Gastroesophageal sphincter (tissue), 4 donors: ENCODE measurements around the gene ABCC1. TPM values are rescaled to one million over a fixed set of nuclear protein-coding genes. Genes with fewer than 3 reads are reported as not detected.

Experiments
- ATAC-seq: fragments of 150-250 bp; one replicate; pipeline ENCODE4 v1.9.1; 2016; ENCODE audit warnings: mild to moderate bottlenecking, moderate library complexity
- H3K27ac ChIP-seq, 4 donors: fragments of 200-600 bp; sonication (generic) in 3 of 4; 1 replicate in 3 of 4; 2 replicates in 1 of 4; pipeline ENCODE4 v1.5.1; 2016 to 2019
- H3K27me3 ChIP-seq: fragments of 200-600 bp; sonication (generic); one replicate; pipeline ENCODE4 v1.5.1; 2019
- H3K36me3 ChIP-seq, 2 donors: fragments of 200-600 bp; sonication (generic); one replicate each; pipeline ENCODE4 v1.5.1; 2019; ENCODE audit warnings: control low read depth in 1 of 2
- H3K4me1 ChIP-seq, 3 donors: fragments of 200-600 bp; sonication (generic); 1 replicate in 2 of 3; 2 replicates in 1 of 3; pipeline ENCODE4 v1.5.1; 2016 to 2019; ENCODE audit warnings: control low read depth in 2 of 3
- H3K4me3 ChIP-seq, 2 donors: fragments of 200-600 bp; sonication (generic); one replicate each; pipeline ENCODE4 v1.5.1; 2019; ENCODE audit warnings: mild to moderate bottlenecking in 1 of 2, moderate library complexity in 1 of 2
- H3K9me3 ChIP-seq, 3 donors: fragments of 200-600 bp; sonication (generic); one replicate each; pipeline ENCODE4 v1.5.1; 2017 to 2019; ENCODE audit warnings: control low read depth in 2 of 3
- CTCF ChIP-seq, 4 experiments: fragments of 200-600 bp in 2 of 4; fragments of 450-650 bp in 2 of 4; sonication (generic) in 1 of 4; IDR thresholded peaks; one replicate each; pipeline ENCODE4 v1.5.1; 2017 to 2019; ENCODE audit warnings: antibody characterized with exemption in 4 of 4, mild to moderate bottlenecking in 2 of 4, moderate library complexity in 2 of 4
- EP300 ChIP-seq: sonication (generic); formaldehyde crosslinking; IDR thresholded peaks from one replicate; pipeline ENCODE4 v1.6.1; 2017; ENCODE audit warnings: antibody characterized with exemption, mild to moderate bottlenecking
- POLR2A ChIP-seq, 2 donors: fragments of 450-650 bp; IDR thresholded peaks; one replicate each; pipeline ENCODE4 v1.6.1; 2017; ENCODE audit warnings: antibody characterized with exemption in 2 of 2, mild to moderate bottlenecking in 2 of 2, moderate library complexity in 1 of 2
- POLR2AphosphoS5 ChIP-seq: sonication (generic); formaldehyde crosslinking; IDR thresholded peaks from one replicate; pipeline ENCODE4 v1.6.1; 2017; ENCODE audit warnings: antibody characterized with exemption
- WGBS, 2 donors: methylation state at CpG; one replicate each; pipeline ENCODE4 v1.1.5; 2018; ENCODE audit warnings: low coverage in 1 of 2; 5-methylcytosine and 5-hydroxymethylcytosine counted together
- total RNA-seq, 4 donors: library from RNA; depleted of rRNA; stranded (reverse); fragments of >200 nt; gene quantifications; one replicate each; pipeline ENCODE4 v1.1.0, GENCODE V29; 2016

ABCC1 gene
- total RNA-seq, 4 donors from 2014 or later: 50.8 to 122 (median 63.1) TPM

DNA sequence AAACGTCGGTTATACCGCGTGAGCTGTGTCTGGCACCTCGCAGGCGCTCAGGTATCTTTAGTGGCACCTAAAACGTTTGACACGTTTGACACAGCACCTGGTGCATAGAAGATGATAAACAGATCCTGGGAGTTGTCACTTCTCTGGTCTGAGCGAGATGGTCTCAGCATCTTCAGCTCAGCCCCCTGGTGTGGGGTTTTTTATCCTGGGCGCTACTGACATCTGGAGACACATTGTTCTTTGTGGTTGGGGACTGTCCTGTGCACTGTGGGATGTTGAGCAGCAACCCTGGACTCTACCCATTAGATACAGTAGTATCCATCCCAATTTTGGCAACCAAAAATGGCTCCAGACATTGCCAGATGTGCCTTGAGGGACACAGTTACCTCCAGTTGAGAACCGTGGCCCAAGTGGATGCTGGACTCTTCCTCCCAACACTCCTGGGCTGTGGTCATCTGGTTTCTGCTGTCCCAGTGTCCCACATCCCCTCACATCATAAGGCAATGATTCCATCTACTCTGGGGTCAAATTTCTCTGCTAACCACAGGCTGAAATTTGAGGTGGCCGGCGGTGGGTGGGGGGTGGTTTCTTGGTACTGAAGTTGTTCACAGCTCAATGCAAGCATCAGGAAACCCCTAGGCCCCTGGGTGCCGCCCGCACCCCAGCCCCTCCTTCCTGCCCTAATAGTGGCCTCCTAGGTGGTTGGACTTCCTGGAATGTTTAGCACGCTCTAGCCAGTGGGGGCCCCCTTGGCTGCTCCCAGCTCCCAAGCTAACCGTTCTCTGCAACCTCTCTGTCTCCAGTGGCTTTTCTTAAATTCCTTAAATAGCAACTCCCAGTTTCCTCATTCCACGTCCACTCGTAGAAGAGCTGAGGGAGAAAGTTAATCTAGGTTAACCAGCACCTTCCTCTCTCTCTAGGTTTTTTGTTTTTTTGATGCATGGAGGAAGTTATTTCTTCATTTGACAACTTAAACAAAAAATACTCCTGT is 124.8 kb downstream of the ABCC1 start:
- no peaks in the 10 kb centered on the region for H3K9me3 ChIP-seq
- H3K27ac ChIP-seq: peak overlapping the region; percentile 61 to 93 (median 86)
- no peak overlapping the region for H3K4me3 ChIP-seq
- peak; percentile 19 for TF ChIP-seq POLR2AphosphoS5
- no peak for TF ChIP-seq EP300
- 19 to 69% methylated on average over 8 to 12 of the region's 19 CpGs for WGBS, 2 donors
- H3K27me3 ChIP-seq: no peaks in the 10 kb centered on the region
- peak; percentile 69 for ATAC-seq
- peaks cover 0 to 69% of the 10 kb centered on the region in 2 donors for H3K36me3 ChIP-seq
- peaks cover 0 to 95% (median 33%) of the 10 kb centered on the region in 3 donors for H3K4me1 ChIP-seq

- TF ChIP-seq POLR2A (IDR thresholded peaks at IDR 0.05) (no peak), CTCF (IDR thresholded peaks at IDR 0.05) (no peak)
These were observed 126.3 kb downstream of the ABCC1 start for GRCh38 chr16:16075488-16076422.

DNA sequence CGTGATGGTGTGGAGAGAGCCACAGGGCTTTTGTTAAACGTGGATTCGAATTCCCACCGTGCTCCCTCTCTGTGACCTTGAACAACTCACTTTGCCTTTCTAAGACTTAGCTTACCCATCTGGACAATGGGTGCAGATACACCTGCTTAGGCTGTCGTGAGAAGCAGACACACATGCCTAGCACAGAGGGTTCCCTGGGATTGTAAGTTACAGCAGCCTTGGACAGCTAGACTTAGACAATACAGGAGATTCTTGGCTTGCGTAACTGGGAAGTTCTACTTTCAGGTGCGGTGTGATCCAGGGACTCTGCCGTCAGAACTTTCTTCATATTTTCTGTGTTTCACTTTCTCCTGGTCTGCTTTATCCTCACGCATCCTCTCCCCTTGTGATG is 127.0 kb downstream of the ABCC1 start:
- H3K4me1 ChIP-seq: peaks cover 0 to 96% (median 34%) of the 10 kb centered on the region in 3 donors
- 81 to 90% methylated on average over 2 to 9 of the region's 9 CpGs for WGBS, 2 donors
- no peaks in the 10 kb centered on the region for H3K27me3 ChIP-seq
- H3K4me3 ChIP-seq: no peak overlapping the region
- TF ChIP-seq CTCF (IDR thresholded peaks at IDR 0.05) (no peak), EP300 (no peak), POLR2A (IDR thresholded peaks at IDR 0.05) (no peak), POLR2AphosphoS5 (no peak)
- H3K36me3 ChIP-seq: peaks cover 0 to 78% of the 10 kb centered on the region in 2 donors
- no peak for ATAC-seq
- H3K27ac ChIP-seq: peak overlapping the region; percentile 61 to 93 (median 86)
- H3K9me3 ChIP-seq: no peaks in the 10 kb centered on the region

More at GRCh38 chr16:16075488-16076422, 126.3 kb downstream of the ABCC1 start:
- Histone ChIP-seq H3K4me3 (no peak overlapping the region), H3K4me1 (peaks cover 0 to 96% (median 37%) of the 10 kb centered on the region in 3 donors), H3K27ac (peak overlapping the region; percentile 61 to 93 (median 86)), H3K36me3 (peaks cover 0 to 73% of the 10 kb centered on the region in 2 donors), H3K9me3 (no peaks in the 10 kb centered on the region), H3K27me3 (no peaks in the 10 kb centered on the region)
- peak; percentile 37 for ATAC-seq
- 78% methylated on average over 15 of the region's 31 CpGs; no CpG with 5 or more reads in 1 of the 2 donors for WGBS, 2 donors

DNA sequence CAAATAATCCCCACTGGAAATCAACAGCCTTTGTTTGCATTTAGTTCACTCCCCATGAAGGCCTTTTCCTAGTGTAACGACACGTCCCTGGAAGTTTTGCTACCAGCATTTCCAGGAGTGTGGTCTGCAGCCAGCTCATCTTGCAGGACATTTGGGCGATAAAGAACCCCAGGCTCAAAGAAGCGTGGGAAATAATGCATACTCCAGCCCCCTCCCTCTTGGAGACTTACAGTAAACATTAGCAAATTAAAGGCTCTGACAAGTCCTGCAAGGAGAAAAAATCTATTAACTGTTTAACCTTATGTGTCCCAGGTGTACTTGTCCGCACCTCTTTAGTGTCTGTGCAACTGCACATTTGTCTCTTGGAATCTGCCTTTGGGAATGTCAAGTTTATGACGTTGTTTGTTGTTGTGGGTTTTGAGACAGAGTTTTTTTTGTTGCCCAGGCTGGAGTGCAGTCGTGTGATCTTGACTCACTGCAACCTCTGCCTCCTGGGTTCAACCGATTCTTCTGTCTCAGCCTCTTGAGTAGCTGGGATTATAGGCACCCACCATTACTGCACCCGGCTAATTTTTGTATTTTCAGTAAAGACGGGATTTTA is 131.1 kb downstream of the ABCC1 start:
- WGBS, 2 donors: 59 to 78% methylated on average over 6 to 8 of the region's 10 CpGs
- peaks cover 0 to 71% (median 17%) of the 10 kb centered on the region in 3 donors for H3K4me1 ChIP-seq
- ATAC-seq: no peak

More for the DNA sequence above, 131.1 kb downstream of the ABCC1 start:
- H3K27ac ChIP-seq: peak overlapping the region in 3 of 4 donors; percentile 86 to 93 (median 87)
- TF ChIP-seq POLR2A (IDR thresholded peaks at IDR 0.05) (no peak), EP300 (no peak), POLR2AphosphoS5 (no peak), CTCF (IDR thresholded peaks at IDR 0.05) (no peak)
- H3K36me3 ChIP-seq: peaks cover 0 to 98% of the 10 kb centered on the region in 2 donors
- no peak overlapping the region for H3K4me3 ChIP-seq
- no peaks in the 10 kb centered on the region for H3K27me3 ChIP-seq
- H3K9me3 ChIP-seq: peaks cover 0 to 10% (median 0%) of the 10 kb centered on the region in 3 donors
